Activated naive CD8-positive, alpha-beta T cell treated with anti-CD3 and anti-CD28 coated beads, Interleukin-2, amount 10 ng/mL, durations not matched to agents 7 days and 5 days (primary cell): ENCODE data around the gene CORO1C. TPM values are rescaled to one million over a fixed set of nuclear protein-coding genes. Genes with fewer than 3 reads are reported as not detected.

Experiments used
- ATAC-seq: fragments of 150-1000 bp; cut with Tn5 transposase; one replicate; pipeline ENCODE4 v1.10.0; 2021; ENCODE audit warnings: low read depth, moderate library complexity
- POLR2A ChIA-PET: fragments of 350-600 bp; sonication (Branson Sonifier 250); formaldehyde crosslinking; loops from one replicate; lab custom pipeline; 2021; ENCODE audit warnings: antibody characterized with exemption; lab: Charles Lee
- DNase-seq: peaks from one replicate; pipeline ENCODE4 v3.0.0; 2021
- H3K27ac Mint-ChIP-seq: one replicate; pipeline ENCODE4 v1.8.0; 2022; ENCODE audit warnings: mild to moderate bottlenecking, mixed read lengths
- H3K27me3 Mint-ChIP-seq: one replicate; pipeline ENCODE4 v1.8.0; 2022; ENCODE audit warnings: mild to moderate bottlenecking, moderate library complexity, mixed read lengths
- H3K36me3 Mint-ChIP-seq: one replicate; pipeline ENCODE4 v1.8.0; 2021; ENCODE audit warnings: mild to moderate bottlenecking, mixed read lengths
- H3K4me1 Mint-ChIP-seq: one replicate; pipeline ENCODE4 v1.8.0; 2021; ENCODE audit warnings: mixed read lengths
- H3K4me3 Mint-ChIP-seq: one replicate; pipeline ENCODE4 v1.8.0; 2022; ENCODE audit warnings: mild to moderate bottlenecking, moderate library complexity, mixed read lengths
- H3K9me3 Mint-ChIP-seq: one replicate; pipeline ENCODE4 v1.8.0; 2021; ENCODE audit warnings: mixed read lengths
- total RNA-seq, 2 experiments: library from RNA; stranded (reverse); gene quantifications; one replicate each; pipeline ENCODE4 v1.2.3, GENCODE V29; 2021

CORO1C gene
- total RNA-seq, 2 experiments from 2014 or later: 47.4 to 53.7 TPM

GRCh38 chr12:108694812-108695278, 36.5 kb downstream of the CORO1C start:
- H3K4me3 Mint-ChIP-seq: no peak overlapping the region
- H3K4me1 Mint-ChIP-seq: peaks cover 47% of the 10 kb centered on the region
- DNase-seq (no peak), ATAC-seq (no peak)
- H3K27ac Mint-ChIP-seq: no peak overlapping the region
- peaks cover 19% of the 10 kb centered on the region for H3K36me3 Mint-ChIP-seq
- H3K27me3 Mint-ChIP-seq: no peaks in the 10 kb centered on the region
- H3K9me3 Mint-ChIP-seq: no peaks in the 10 kb centered on the region
- POLR2A ChIA-PET: interaction anchor here (0.6 kb wide), 1 partner anchor 187 kb away, joined by 4 read pairs; no protein-coding TSS in a partner anchor

GRCh38 chr12:108693751-108694150, 37.6 kb downstream of the CORO1C start:
- Mint-ChIP-seq H3K27ac (peak overlapping the region; percentile 9), H3K4me1 (peaks cover 56% of the 10 kb centered on the region), H3K27me3 (no peaks in the 10 kb centered on the region), H3K9me3 (no peaks in the 10 kb centered on the region), H3K36me3 (peaks cover 11% of the 10 kb centered on the region), H3K4me3 (no peak overlapping the region)
- DNase-seq: no peak
- POLR2A ChIA-PET: no interaction called here
- ATAC-seq: no peak

GRCh38 chr12:108693186-108693730, 38.1 kb downstream of the CORO1C start:
- DNase-seq (no peak), ATAC-seq (no peak)
- no peak overlapping the region for H3K4me3 Mint-ChIP-seq
- peaks cover 56% of the 10 kb centered on the region for H3K4me1 Mint-ChIP-seq
- H3K9me3 Mint-ChIP-seq: no peaks in the 10 kb centered on the region
- H3K27me3 Mint-ChIP-seq: no peaks in the 10 kb centered on the region
- peak overlapping the region; percentile 9 for H3K27ac Mint-ChIP-seq
- POLR2A ChIA-PET: no interaction called here
- peaks cover 10% of the 10 kb centered on the region for H3K36me3 Mint-ChIP-seq

GRCh38 chr12:108691998-108692808, 39.1 kb downstream of the CORO1C start:
- ATAC-seq: peak; percentile 14
- Mint-ChIP-seq H3K4me3 (peak overlapping the region; percentile 79), H3K9me3 (no peaks in the 10 kb centered on the region), H3K27ac (peak overlapping the region; percentile 89), H3K4me1 (peaks cover 56% of the 10 kb centered on the region), H3K36me3 (peaks cover 10% of the 10 kb centered on the region), H3K27me3 (no peaks in the 10 kb centered on the region)
- peak; percentile 36 for DNase-seq
- POLR2A ChIA-PET: interaction anchor here (0.5 to 3.0 kb wide), 4 partner anchors 10 to 132 kb away, joined by 3 to 13 read pairs (median 6); partner anchors contain the start of gene SART3

- H3K4me1 Mint-ChIP-seq: peaks cover 48% of the 10 kb centered on the region
- peaks cover 10% of the 10 kb centered on the region for H3K36me3 Mint-ChIP-seq
- H3K9me3 Mint-ChIP-seq: no peaks in the 10 kb centered on the region
- DNase-seq (peak; percentile 67), ATAC-seq (peak; percentile 79)
- peak overlapping the region; percentile 89 for H3K27ac Mint-ChIP-seq
- no peaks in the 10 kb centered on the region for H3K27me3 Mint-ChIP-seq
- POLR2A ChIA-PET: interaction anchor here (0.5 to 3.0 kb wide), 4 partner anchors 11 to 131 kb away, joined by 3 to 13 read pairs (median 6); partner anchors contain the start of gene SART3
- peak overlapping the region; percentile 79 for H3K4me3 Mint-ChIP-seq
Observed at GRCh38 chr12:108691175-108691997, 39.9 kb downstream of the CORO1C start.

- POLR2A ChIA-PET: interaction anchor here (0.5 to 3.0 kb wide), 5 partner anchors 11 to 146 kb away, joined by 3 to 13 read pairs (median 5); no protein-coding TSS in a partner anchor
- no peak for ATAC-seq
- H3K27ac Mint-ChIP-seq: peak overlapping the region; percentile 89
- peaks cover 46% of the 10 kb centered on the region for H3K4me1 Mint-ChIP-seq
- peaks cover 10% of the 10 kb centered on the region for H3K36me3 Mint-ChIP-seq
- no peaks in the 10 kb centered on the region for H3K27me3 Mint-ChIP-seq
- DNase-seq: no peak
- no peaks in the 10 kb centered on the region for H3K9me3 Mint-ChIP-seq
- peak overlapping the region; percentile 79 for H3K4me3 Mint-ChIP-seq
Observed at GRCh38 chr12:108690542-108691174, 40.7 kb downstream of the CORO1C start.

GRCh38 chr12:108690191-108690518, 41.2 kb downstream of the CORO1C start:
- POLR2A ChIA-PET: interaction anchor here (0.5 to 3.0 kb wide), 3 partner anchors 55 to 147 kb away, joined by 3 to 13 read pairs (median 3); no protein-coding TSS in a partner anchor
- ATAC-seq: no peak
- DNase-seq: no peak
- Mint-ChIP-seq H3K36me3 (peaks cover 7% of the 10 kb centered on the region), H3K27ac (peak overlapping the region; percentile 76), H3K4me1 (peaks cover 46% of the 10 kb centered on the region), H3K4me3 (peak overlapping the region; percentile 79), H3K27me3 (no peaks in the 10 kb centered on the region), H3K9me3 (no peaks in the 10 kb centered on the region)

- H3K27me3 Mint-ChIP-seq: no peaks in the 10 kb centered on the region
- POLR2A ChIA-PET: interaction anchor here (1.0 to 3.0 kb wide), 2 partner anchors 9 to 55 kb away, joined by 3 to 13 read pairs; no protein-coding TSS in a partner anchor
- ATAC-seq (peak; percentile 35), DNase-seq (no peak)
- no peaks in the 10 kb centered on the region for H3K9me3 Mint-ChIP-seq
- peaks cover 4% of the 10 kb centered on the region for H3K36me3 Mint-ChIP-seq
- peak overlapping the region; percentile 76 for H3K27ac Mint-ChIP-seq
- H3K4me1 Mint-ChIP-seq: peaks cover 49% of the 10 kb centered on the region
- peak overlapping the region; percentile 79 for H3K4me3 Mint-ChIP-seq
Observed at GRCh38 chr12:108689314-108690190, 41.8 kb downstream of the CORO1C start.

GRCh38 chr12:108686780-108687179, 44.5 kb downstream of the CORO1C start:
- no peak for ATAC-seq
- DNase-seq: no peak
- POLR2A ChIA-PET: no interaction called here
- Mint-ChIP-seq H3K4me1 (peaks cover 44% of the 10 kb centered on the region), H3K9me3 (no peaks in the 10 kb centered on the region), H3K4me3 (no peak overlapping the region), H3K27me3 (no peaks in the 10 kb centered on the region), H3K27ac (no peak overlapping the region), H3K36me3 (no peaks in the 10 kb centered on the region)

- H3K9me3 Mint-ChIP-seq: no peaks in the 10 kb centered on the region
- DNase-seq: no peak
- peaks cover 3% of the 10 kb centered on the region for H3K36me3 Mint-ChIP-seq
- H3K27me3 Mint-ChIP-seq: no peaks in the 10 kb centered on the region
- no peak overlapping the region for H3K4me3 Mint-ChIP-seq
- peaks cover 39% of the 10 kb centered on the region for H3K4me1 Mint-ChIP-seq
- POLR2A ChIA-PET: no interaction called here
- no peak for ATAC-seq
- H3K27ac Mint-ChIP-seq: no peak overlapping the region
Observed at GRCh38 chr12:108685469-108686260, 45.7 kb downstream of the CORO1C start.

- peaks cover 28% of the 10 kb centered on the region for H3K4me1 Mint-ChIP-seq
- POLR2A ChIA-PET: no interaction called here
- no peaks in the 10 kb centered on the region for H3K9me3 Mint-ChIP-seq
- no peak for DNase-seq
- no peak overlapping the region for H3K4me3 Mint-ChIP-seq
- H3K36me3 Mint-ChIP-seq: peaks cover 8% of the 10 kb centered on the region
- H3K27ac Mint-ChIP-seq: no peak overlapping the region
- ATAC-seq: no peak
- no peaks in the 10 kb centered on the region for H3K27me3 Mint-ChIP-seq
Observed at GRCh38 chr12:108683906-108684556, 47.3 kb downstream of the CORO1C start.
